H1 (cell line): ENCODE data around the gene DEK. TPM values are rescaled to one million over a fixed set of nuclear protein-coding genes. Genes with fewer than 3 reads are reported as not detected.

ENCODE experiments used
- CTCF ChIA-PET: fragments of 300-600 bp; sonication (Branson Sonifier 250); formaldehyde crosslinking; loops from one replicate; lab custom pipeline; 2021; ENCODE audit not compliant: partially characterized antibody; lab: Charles Lee
- POLR2A ChIA-PET: fragments of 300-600 bp; sonication (Branson Sonifier 250); formaldehyde crosslinking; loops from one replicate; lab custom pipeline; 2021; ENCODE audit warnings: inconsistent platforms; ENCODE audit not compliant: partially characterized antibody; lab: Charles Lee
- DNase-seq, 2 experiments: peaks; one replicate each; pipeline versions ENCODE4 v3.0.0 to v3.0.0-alpha.2; 2010 to 2022; ENCODE audit warnings: low spot score in 2 of 2, low read depth in 1 of 2, mixed read lengths in 1 of 2
- FAIRE-seq: peaks from 2 replicates; lab custom pipeline; 2011; peaks lifted over from hg19 to GRCh38; lab: Jason Lieb, UNC
- H2AFZ ChIP-seq: 2 replicates; pipeline ENCODE4 v1.8.1; 2012; ENCODE audit warnings: low read length, inconsistent platforms
- H2AK5ac ChIP-seq: 2 replicates; pipeline ENCODE4 v1.6.1; 2013; ENCODE audit warnings: low read depth, low read length
- H2BK120ac ChIP-seq: replicated peaks from 2 replicates; pipeline ENCODE3; 2013; ENCODE audit warnings: low read depth, low read length, inconsistent platforms
- H2BK12ac ChIP-seq: 2 replicates; pipeline ENCODE4 v1.6.1; 2013; ENCODE audit warnings: low read depth, low read length
- H2BK15ac ChIP-seq: 2 replicates; pipeline ENCODE4 v1.6.1; 2013; ENCODE audit warnings: low read length
- H2BK20ac ChIP-seq: 2 replicates; pipeline ENCODE4 v1.6.1; 2013; ENCODE audit warnings: low read length
- H2BK5ac ChIP-seq: 2 replicates; pipeline ENCODE4 v1.6.1; 2013; ENCODE audit warnings: low read depth, low read length
- H3K14ac ChIP-seq: 2 replicates; pipeline ENCODE4 v1.6.1; 2013; ENCODE audit warnings: inconsistent platforms; ENCODE audit not compliant: insufficient read length
- H3K18ac ChIP-seq: 2 replicates; pipeline ENCODE4 v1.6.1; 2013; ENCODE audit warnings: low read length; ENCODE audit errors: extremely low read depth
- H3K23ac ChIP-seq: 2 replicates; pipeline ENCODE4 v1.6.1; 2013; ENCODE audit warnings: inconsistent platforms; ENCODE audit not compliant: insufficient read length
- H3K23me2 ChIP-seq: 2 replicates; pipeline ENCODE4 v1.6.1; 2013; ENCODE audit warnings: low read depth, low read length
- H3K27ac ChIP-seq: 2 replicates; pipeline ENCODE4 v1.6.1; 2011; ENCODE audit warnings: low read depth, low read length, inconsistent platforms
- H3K27me3 ChIP-seq, 4 experiments: replicated peaks in 1 of 4; 1 replicate in 1 of 4; 2 replicates in 3 of 4; pipeline versions ENCODE4 v1.6.1 to v1.8.1; 2011 to 2013; ENCODE audit warnings: low read length in 3 of 4, mild to moderate bottlenecking in 3 of 4, inconsistent platforms in 2 of 4, mixed read lengths in 2 of 4, moderate library complexity in 1 of 4; ENCODE audit not compliant: control insufficient read depth in 3 of 4, insufficient read depth in 3 of 4; ENCODE audit errors: extremely low read depth in 1 of 4
- H3K36me3 ChIP-seq, 4 experiments: 2 replicates each; pipeline versions ENCODE4 v1.6.1 to v1.8.1; 2011 to 2013; ENCODE audit warnings: mild to moderate bottlenecking in 4 of 4, low read length in 3 of 4, moderate library complexity in 2 of 4, control low read depth in 1 of 4, inconsistent platforms in 1 of 4; ENCODE audit not compliant: insufficient read depth in 4 of 4, control insufficient read depth in 2 of 4
- H3K4ac ChIP-seq: replicated peaks from 2 replicates; pipeline ENCODE3; 2013; ENCODE audit warnings: low read length, low read depth, mixed read lengths, inconsistent platforms; ENCODE audit not compliant: insufficient read length
- H3K4me1 ChIP-seq, 4 experiments: replicated peaks in 1 of 4; 1 replicate in 1 of 4; 2 replicates in 3 of 4; pipeline versions ENCODE4 v1.6.1 to v1.8.1; 2011 to 2013; ENCODE audit warnings: low read length in 3 of 4, inconsistent platforms in 2 of 4, mixed read lengths in 1 of 4; ENCODE audit not compliant: insufficient read depth in 4 of 4, control insufficient read depth in 3 of 4
- H3K4me2 ChIP-seq, 2 experiments: 2 replicates each; pipeline versions ENCODE4 v1.6.1 to v1.8.1; 2011 to 2013; ENCODE audit warnings: low read depth in 2 of 2, low read length in 2 of 2, control low read depth in 1 of 2, inconsistent platforms in 1 of 2, mild to moderate bottlenecking in 1 of 2; ENCODE audit not compliant: insufficient read depth in 1 of 2
- H3K4me3 ChIP-seq, 4 experiments: fragments of 200-600, 300-600 bp in 1 of 4; sonication (generic), shearing (Covaris generic), sonication (Bioruptor Twin) in 1 of 4; 2 replicates each; pipeline versions ENCODE4 v1.5.1 to v1.8.1; 2011 to 2016; ENCODE audit warnings: low read length in 4 of 4, low read depth in 3 of 4, control low read depth in 2 of 4, inconsistent platforms in 2 of 4, mild to moderate bottlenecking in 2 of 4, mixed read lengths in 1 of 4, moderate library complexity in 1 of 4; ENCODE audit not compliant: insufficient read depth in 2 of 4; ENCODE audit errors: extremely low read depth in 1 of 4
- H3K56ac ChIP-seq: replicated peaks from 2 replicates; pipeline ENCODE3; 2013; ENCODE audit warnings: low read depth, mild to moderate bottlenecking, mixed read lengths, low read length, inconsistent platforms; ENCODE audit not compliant: insufficient read length
- H3K79me1 ChIP-seq: 2 replicates; pipeline ENCODE4 v1.6.1; 2013; ENCODE audit warnings: low read depth, low read length, control low read depth
- H3K79me2 ChIP-seq, 2 experiments: 2 replicates each; pipeline versions ENCODE4 v1.6.1 to v1.8.1; 2012 to 2013; ENCODE audit warnings: low read length in 2 of 2, mild to moderate bottlenecking in 2 of 2, inconsistent platforms in 1 of 2; ENCODE audit not compliant: insufficient read depth in 2 of 2, control insufficient read depth in 1 of 2
- H3K9ac ChIP-seq, 4 experiments: replicated peaks in 1 of 4; 1 replicate in 1 of 4; 2 replicates in 3 of 4; pipeline versions ENCODE4 v1.6.1 to v1.8.1; 2011 to 2013; ENCODE audit warnings: low read depth in 3 of 4, low read length in 3 of 4, control low read depth in 2 of 4, mild to moderate bottlenecking in 2 of 4, moderate library complexity in 2 of 4, inconsistent platforms in 1 of 4; ENCODE audit errors: extremely low read depth in 1 of 4
- H3K9me3 ChIP-seq, 2 experiments: 2 replicates each; pipeline versions ENCODE4 v1.6.1 to v1.8.1; 2012 to 2013; ENCODE audit warnings: mild to moderate bottlenecking in 2 of 2, moderate library complexity in 2 of 2, control low read depth in 1 of 2, inconsistent platforms in 1 of 2, low read depth in 1 of 2, low read length in 1 of 2, mixed read lengths in 1 of 2; ENCODE audit not compliant: insufficient read depth in 2 of 2
- H4K20me1 ChIP-seq, 2 experiments: replicated peaks in 1 of 2; 2 replicates each; pipeline versions ENCODE3 to v1.8.1; 2011 to 2013; ENCODE audit warnings: inconsistent platforms in 2 of 2, low read length in 2 of 2, mild to moderate bottlenecking in 1 of 2; ENCODE audit not compliant: insufficient read depth in 2 of 2, control insufficient read depth in 1 of 2
- H4K5ac ChIP-seq: 2 replicates; pipeline ENCODE4 v1.6.1; 2013; ENCODE audit warnings: low read length, low read depth, mixed read lengths, inconsistent platforms; ENCODE audit not compliant: insufficient read length
- H4K8ac ChIP-seq: 2 replicates; pipeline ENCODE4 v1.8.0; 2013; ENCODE audit warnings: mild to moderate bottlenecking, moderate library complexity, low read length, inconsistent platforms; ENCODE audit not compliant: insufficient read depth; ENCODE audit errors: extremely low read depth
- H4K91ac ChIP-seq: replicated peaks from 2 replicates; pipeline ENCODE3; 2013; ENCODE audit warnings: low read length, mixed read lengths, inconsistent platforms; ENCODE audit not compliant: insufficient read length
- CBX8 ChIP-seq: fragments of 300-800, 300-1000 bp; sonication (generic); IDR thresholded peaks from 2 replicates; pipeline ENCODE4 v1.7.1; 2016; ENCODE audit warnings: low read depth, low read length, borderline replicate concordance
- CREB1 ChIP-seq: IDR thresholded peaks from 2 replicates; pipeline ENCODE4 v1.6.1; 2012; ENCODE audit warnings: inconsistent platforms
- E2F6 ChIP-seq: IDR thresholded peaks from 2 replicates; pipeline ENCODE4 v1.6.1; 2012; ENCODE audit warnings: inconsistent platforms
- POLR2A ChIP-seq, 2 experiments: IDR thresholded peaks; 1 replicate in 1 of 2; 2 replicates in 1 of 2; pipeline ENCODE4 v1.6.1; 2011; ENCODE audit warnings: low read depth in 2 of 2, low read length in 2 of 2, mild to moderate bottlenecking in 2 of 2; ENCODE audit errors: control extremely low read depth in 1 of 2
- RFX5 ChIP-seq: IDR thresholded peaks from 2 replicates; pipeline ENCODE4 v1.6.1; 2011; ENCODE audit warnings: low read depth, low read length, improper control_type of control experiment, borderline replicate concordance
- USF2 ChIP-seq: IDR thresholded peaks from 2 replicates; pipeline ENCODE4 v1.6.1; 2011; ENCODE audit warnings: low read length, improper control_type of control experiment
- WGBS, 2 experiments: shearing (Covaris generic) in 1 of 2; methylation state at CpG; one replicate each; pipeline versions ENCODE4 v1.1.6 to v1.1.7; 2013 to 2015; ENCODE audit warnings: low lambda C conversion rate in 2 of 2, mixed read lengths in 2 of 2, inconsistent platforms in 1 of 2, low coverage in 1 of 2, missing lambda C conversion rate in 1 of 2; ENCODE audit not compliant: insufficient replicate concordance in 2 of 2, insufficient coverage in 1 of 2, insufficient read length in 1 of 2; ENCODE audit errors: extremely low coverage in 1 of 2, missing lambda C conversion rate in 1 of 2; 5-methylcytosine and 5-hydroxymethylcytosine counted together
- polyA plus RNA-seq, 7 experiments: library from polyadenylated mRNA; depleted of rRNA in 3 of 7; stranded (reverse) in 5 of 7; unstranded in 2 of 7; fragments of >200 nt in 5 of 7; fragments of 200-250 nt in 2 of 7; gene quantifications; 1 replicate in 5 of 7; 2 replicates in 1 of 7; 4 replicates in 1 of 7; pipeline versions ENCODE4 v1.2.1 to v1.2.3, GENCODE V29; 2011 to 2013; ENCODE audit warnings: missing spikeins in 2 of 7, mixed read lengths in 2 of 7
- total RNA-seq: library from RNA; stranded (reverse); fragmentation: NEBNext Ultra II Directional; extraction: Animal tissue kit (Norgen Biotek cat#: 25700); gene quantifications from 2 replicates; pipeline ENCODE4 v1.2.1, GENCODE V29; 2021

DEK gene
- total and polyA plus RNA-seq, 2 of the 8 experiments (the other 6 are each of a cell fraction or from before 2014, with no cell fraction given), result 40.0 to 228 TPM

- Histone ChIP-seq H3K23me2 (no peaks in the 10 kb centered on the region), H3K9ac (no peak overlapping the region), H4K5ac (no peak overlapping the region), H4K91ac (no peak overlapping the region), H3K36me3 (no peaks in the 10 kb centered on the region), H2BK5ac (no peak overlapping the region), H3K79me1 (no peaks in the 10 kb centered on the region), H3K18ac (no peak overlapping the region), H3K4me1 (no peaks in the 10 kb centered on the region), H3K4ac (no peak overlapping the region), H3K23ac (no peak overlapping the region), H2BK20ac (no peak overlapping the region), H2BK15ac (no peak overlapping the region), H2BK120ac (no peak overlapping the region), H2AK5ac (no peak overlapping the region), H3K27me3 (no peaks in the 10 kb centered on the region), H4K20me1 (no peaks in the 10 kb centered on the region), H3K9me3 (no peaks in the 10 kb centered on the region), H3K4me2 (no peak overlapping the region), H3K4me3 (no peak overlapping the region), H4K8ac (no peak overlapping the region), H2AFZ (no peak overlapping the region), H3K27ac (no peak overlapping the region), H3K79me2 (no peaks in the 10 kb centered on the region), H2BK12ac (no peak overlapping the region), H3K56ac (no peak overlapping the region), H3K14ac (no peak overlapping the region)
- DNase-seq, result no peak
- FAIRE-seq, result no peak
- ChIA-PET POLR2A (interaction anchor here (1.4 kb wide), 1 partner anchor 15 kb away, joined by 3 read pairs; no protein-coding TSS in a partner anchor), CTCF (no interaction called here)
- WGBS, 2 experiments, result 94 to 100% methylated on average over 1 to 3 of the region's 4 CpGs
- TF ChIP-seq RFX5 (no peak), CREB1 (no peak), E2F6 (no peak), POLR2A (IDR thresholded peaks at IDR 0.05; ENCODE audit: control extremely low read depth in 1 of 2, low read depth in 2 of 2, low read length in 2 of 2) (no peak), CBX8 (no peak), USF2 (no peak)
Measured at GRCh38 chr6:18289283-18289682, 25.0 kb upstream of the DEK start.
